IPS-NIHi11 (cell line): ENCODE results near the gene SETBP1.
"Not testable (repeated sequence)": the region's sequence is repeated elsewhere in the genome, so short reads cannot be mapped to it uniquely, and the experiment has no call there.

Experiments
- DNase-seq: peaks from one replicate; pipeline ENCODE4 v3.0.0; 2012; ENCODE audit warnings: mixed read lengths, low spot score

SETBP1 gene

GRCh38 chr18:44791520-44791919, 110.8 kb downstream of the SETBP1 start:
- no peak for DNase-seq

- no peak for DNase-seq
These were observed 111.9 kb downstream of the SETBP1 start for GRCh38 chr18:44792456-44793061.

- DNase-seq = no peak
These were observed 112.5 kb downstream of the SETBP1 start for GRCh38 chr18:44793194-44793593.

GRCh38 chr18:44793685-44794084, 113.0 kb downstream of the SETBP1 start:
- no peak for DNase-seq

- DNase-seq = no peak
These were observed 114.6 kb downstream of the SETBP1 start for GRCh38 chr18:44795241-44795640.

- DNase-seq = no peak
These were observed 116.0 kb downstream of the SETBP1 start for GRCh38 chr18:44796429-44797428.

- no peak for DNase-seq
These were observed 117.9 kb downstream of the SETBP1 start for GRCh38 chr18:44798433-44799048.

GRCh38 chr18:44799382-44799906, 118.8 kb downstream of the SETBP1 start:
- DNase-seq = no peak

- DNase-seq = no peak
These were observed 119.3 kb downstream of the SETBP1 start for GRCh38 chr18:44799907-44800421.

GRCh38 chr18:44800766-44801165, 120.1 kb downstream of the SETBP1 start:
- not testable (repeated sequence) for DNase-seq

- no peak for DNase-seq
These were observed 121.1 kb downstream of the SETBP1 start for GRCh38 chr18:44801781-44802180.

- no peak for DNase-seq
These were observed 121.8 kb downstream of the SETBP1 start for GRCh38 chr18:44802508-44802907.

- DNase-seq = peak; percentile 16
These were observed 122.4 kb downstream of the SETBP1 start for GRCh38 chr18:44803019-44803650.

- no peak for DNase-seq
These were observed 123.3 kb downstream of the SETBP1 start for GRCh38 chr18:44804033-44804432.

GRCh38 chr18:44805176-44805575, 124.5 kb downstream of the SETBP1 start:
- DNase-seq = no peak

- DNase-seq = no peak
These were observed 125.0 kb downstream of the SETBP1 start for GRCh38 chr18:44805643-44806042.

- DNase-seq = no peak
These were observed 127.1 kb downstream of the SETBP1 start for GRCh38 chr18:44807766-44808165.

GRCh38 chr18:44811572-44812125, 131.0 kb downstream of the SETBP1 start:
- no peak for DNase-seq

GRCh38 chr18:44812426-44812825, 131.7 kb downstream of the SETBP1 start:
- no peak for DNase-seq

- DNase-seq = no peak
These were observed 132.9 kb downstream of the SETBP1 start for GRCh38 chr18:44813586-44813985.

GRCh38 chr18:44815108-44815507, 134.4 kb downstream of the SETBP1 start:
- DNase-seq = no peak
